Heart left ventricle (tissue), 13 donors: Measurements from ENCODE around the gene LAMB1.

Source experiments
- CTCF ChIP-seq, 12 donors: fragments of 200-600 bp; sonication (generic) in 4 of 12; IDR thresholded peaks; one replicate each; pipeline versions ENCODE4 v1.5.0 to v1.8.0; 2018 to 2022; ENCODE audit warnings: antibody characterized with exemption in 12 of 12, mild to moderate bottlenecking in 5 of 12
- POLR2A ChIP-seq, 2 donors: fragments of 450-650 bp; IDR thresholded peaks; one replicate each; pipeline ENCODE4 v1.6.1; 2017; ENCODE audit warnings: antibody characterized with exemption in 2 of 2, mild to moderate bottlenecking in 2 of 2, moderate library complexity in 2 of 2
- donor health status: ischemic (EF 13 %, LVEDD 7.1; RV severe dilation, severe dysfunction).
- donor health status: DM: no; HTN: yes; CAD: no.
- donor health status: DM: no; HTN: no; CAD: no.
- donor health status: ischemic (EF 25% LVEDD 6.9; RV normal size, moderate dysfunction).
- donor health status: ischemic (EF 25% LVEDD 5.7; RV mildly dilated, moderate dysfunction).
- donor health status: ischemic (EF 35%, LVEDD 5.7; RV mildly dilated, moderate dysfunction).
- donor health status: nonischemic (EF 11% LVEDD 7.7; RV severe dilation, severe dysfunction).
- donor health status: DM: yes; HTN: yes; CAD: no.
- donor health status: PGD.
- donor health status: ischemic (EF 29% LVEDD 5.4; RV normal size, mild dysfunction).
- donor health status: nonischemic (EF 23%, LVEDD 6.1; RV moderate dilation, normal function).

GRCh38 chr7:107982918-107983389 lies 20.0 kb downstream of the LAMB1 start:
- TF ChIP-seq CTCF (IDR thresholded peaks at IDR 0.05) (peak in 6 of 12 donors; percentile 14 to 45 (median 30)), POLR2A (IDR thresholded peaks at IDR 0.05) (no peak)
